HepG2 (cell line): ENCODE measurements around the gene MACROD2. TPM values are rescaled to one million over a fixed set of nuclear protein-coding genes. Genes with fewer than 3 reads are reported as not detected.
A peak's percentile ranks its signal among the peaks of the same experiment; 100 is the strongest.

ENCODE experiments used
- ATF2 ChIP-seq: sonication (generic); formaldehyde crosslinking; IDR thresholded peaks from 2 replicates; pipeline ENCODE4 v1.4.0; 2020; ENCODE audit warnings: missing genetic modification reagents
- GLI4 ChIP-seq: sonication (generic); formaldehyde crosslinking; IDR thresholded peaks from 2 replicates; pipeline ENCODE4 v1.5.1; 2020; ENCODE audit warnings: missing genetic modification reagents, mild to moderate bottlenecking, moderate library complexity, borderline replicate concordance
- MIER2 ChIP-seq: IDR thresholded peaks from 2 replicates; pipeline ENCODE4 v1.6.1; 2016; ENCODE audit warnings: missing biosample characterization, missing genetic modification reagents
- NCOA2 ChIP-seq: sonication (generic); formaldehyde crosslinking; IDR thresholded peaks from 2 replicates; pipeline ENCODE4 v1.8.0; 2022; ENCODE audit warnings: inconsistent platforms
- NFIC ChIP-seq: IDR thresholded peaks from 2 replicates; pipeline ENCODE4 v1.6.1; 2012; ENCODE audit warnings: mild to moderate bottlenecking, low read length, inconsistent platforms
- NFKBIZ ChIP-seq: IDR thresholded peaks from 2 replicates; pipeline ENCODE4 v1.6.1; 2018; ENCODE audit warnings: missing genetic modification reagents, missing compliant biosample characterization
- POGZ ChIP-seq: sonication (generic); formaldehyde crosslinking; IDR thresholded peaks from 2 replicates; pipeline ENCODE4 v1.4.0; 2020; ENCODE audit warnings: mild to moderate bottlenecking, missing genetic modification reagents
- RXRB ChIP-seq: IDR thresholded peaks from 2 replicates; pipeline ENCODE4 v1.6.1; 2016; ENCODE audit warnings: borderline replicate concordance, missing genetic modification reagents, missing compliant biosample characterization
- SAP130 ChIP-seq: IDR thresholded peaks from 2 replicates; pipeline ENCODE4 v1.6.1; 2016; ENCODE audit warnings: low read depth
- SIX4 ChIP-seq: sonication (generic); formaldehyde crosslinking; IDR thresholded peaks from 2 replicates; pipeline ENCODE4 v1.4.0; 2020; ENCODE audit warnings: missing genetic modification reagents
- SP4 ChIP-seq: sonication (generic); formaldehyde crosslinking; IDR thresholded peaks from 2 replicates; pipeline ENCODE4 v1.8.1; 2023; ENCODE audit warnings: mild to moderate bottlenecking, missing genetic modification reagents
- WIZ ChIP-seq: sonication (generic); formaldehyde crosslinking; IDR thresholded peaks from 2 replicates; pipeline ENCODE4 v1.5.1; 2020; ENCODE audit warnings: mild to moderate bottlenecking, missing genetic modification reagents
- ZBTB38 ChIP-seq: sonication (generic); formaldehyde crosslinking; IDR thresholded peaks from 2 replicates; pipeline ENCODE4 v1.5.1; 2020; ENCODE audit warnings: mild to moderate bottlenecking, missing genetic modification reagents
- ZBTB7A ChIP-seq: sonication (generic); formaldehyde crosslinking; IDR thresholded peaks from 2 replicates; pipeline ENCODE4 v1.8.0; 2022; ENCODE audit warnings: mild to moderate bottlenecking, missing genetic modification reagents
- ZFYVE20 ChIP-seq: sonication (generic); formaldehyde crosslinking; IDR thresholded peaks from 2 replicates; pipeline ENCODE4 v1.8.0; 2023; ENCODE audit warnings: low read depth, mild to moderate bottlenecking, moderate library complexity, missing genetic modification reagents, borderline replicate concordance
- ZNF326 ChIP-seq: sonication (generic); formaldehyde crosslinking; IDR thresholded peaks from 2 replicates; pipeline ENCODE4 v1.4.0; 2020; ENCODE audit warnings: missing genetic modification reagents, borderline replicate concordance
- ZNF614 ChIP-seq: IDR thresholded peaks from 2 replicates; pipeline ENCODE4 v1.6.1; 2018; ENCODE audit warnings: missing biosample characterization, missing genetic modification reagents, inconsistent platforms, borderline replicate concordance
- ZNF670 ChIP-seq: sonication (generic); formaldehyde crosslinking; IDR thresholded peaks from 2 replicates; pipeline ENCODE4 v1.8.0; 2022; ENCODE audit warnings: mild to moderate bottlenecking, missing genetic modification reagents, borderline replicate concordance
- ZNF703 ChIP-seq: sonication (generic); formaldehyde crosslinking; IDR thresholded peaks from 2 replicates; pipeline ENCODE4 v1.5.1; 2020; ENCODE audit warnings: missing genetic modification reagents, mild to moderate bottlenecking, moderate library complexity, borderline replicate concordance
- ZNF720 ChIP-seq: sonication (generic); formaldehyde crosslinking; IDR thresholded peaks from 2 replicates; pipeline ENCODE4 v1.4.0; 2020; ENCODE audit warnings: missing genetic modification reagents
- ZNF781 ChIP-seq: sonication (generic); formaldehyde crosslinking; IDR thresholded peaks from 2 replicates; pipeline ENCODE4 v1.5.1; 2020; ENCODE audit warnings: borderline replicate concordance, mild to moderate bottlenecking, missing genetic modification reagents; ENCODE audit errors: not compliant biosample characterization
- polyA plus RNA-seq, 8 experiments: library from polyadenylated mRNA; depleted of rRNA in 3 of 8; stranded (reverse) in 7 of 8; unstranded in 1 of 8; fragments of >200 nt; fragmentation: Illumina TruSeq in 4 of 8; extraction: Trizol in 4 of 8; gene quantifications; 2 replicates each; pipeline versions ENCODE4 v1.2.1 to v1.2.3, GENCODE V29; 2011 to 2016; ENCODE audit warnings: low read depth in 4 of 8, missing spikeins in 1 of 8, mixed read lengths in 1 of 8; ENCODE audit not compliant: insufficient read depth in 1 of 8
- total RNA-seq, 5 experiments: library from RNA; depleted of rRNA; stranded (reverse); fragments of >200 nt; fragmentation: Illumina TruSeq; extraction: Trizol; gene quantifications; 2 replicates each; pipeline ENCODE4 v1.2.3, GENCODE V29; 2016; ENCODE audit warnings: low read depth in 1 of 5
- TF ChIP-seq, protein P1 (sequence below): conservative IDR thresholded peaks from 2 replicates; pipeline ENCODE4 v1.6.1; 2018; ENCODE audit warnings: missing genetic modification reagents
- TF ChIP-seq, protein P2 (sequence below): sonication (generic); formaldehyde crosslinking; IDR thresholded peaks from 2 replicates; pipeline ENCODE4 v1.8.0; 2022; ENCODE audit warnings: missing genetic modification reagents, mild to moderate bottlenecking, moderate library complexity, borderline replicate concordance
- TF ChIP-seq, protein P3 (sequence below): sonication (generic); formaldehyde crosslinking; IDR thresholded peaks from 2 replicates; pipeline ENCODE4 v1.8.1; 2022; ENCODE audit warnings: mild to moderate bottlenecking, missing genetic modification reagents

Gene MACROD2
- total and polyA plus RNA-seq, 2 of the 13 experiments (the other 11 are each of a cell fraction or from before 2014, with no cell fraction given), result 0.13 to 0.51 TPM

- TF ChIP-seq ATF2 (CRISPR knock-in tag) (peak; percentile 96), ZFYVE20 (CRISPR knock-in tag) (0 out of 2 replicates have a peak, but pooled peaks have one; percentile 29), ZBTB7A (CRISPR knock-in tag) (no peak; the same call in 1 of the 2 replicates), SP4 (0 out of 2 replicates have a peak, but pooled peaks have one; percentile 8), ZNF670 (CRISPR knock-in tag) (0 out of 2 replicates have a peak, but pooled peaks have one; percentile 21), ZNF720 (CRISPR knock-in tag) (0 out of 2 replicates have a peak, but pooled peaks have one; percentile 60), ZBTB38 (CRISPR knock-in tag) (peak; percentile 71), MIER2 (peak; percentile 89; the same call in 1 of the 2 replicates), SIX4 (CRISPR knock-in tag) (peak; percentile 91), WIZ (CRISPR knock-in tag) (peak; percentile 66; the same call in 1 of the 2 replicates), POGZ (CRISPR knock-in tag) (peak; percentile 99), ZNF703 (CRISPR knock-in tag) (0 out of 2 replicates have a peak, but pooled peaks have one; percentile 44), NCOA2 (CRISPR knock-in tag) (peak; percentile 99), ZNF614 (CRISPR knock-in tag) (peak; percentile 99), ZNF781 (peak; percentile 66), RXRB (CRISPR knock-in tag) (peak; percentile 99), GLI4 (CRISPR knock-in tag) (no peak), NFIC (peak; percentile 96), NFKBIZ (CRISPR knock-in tag) (peak; percentile 91), SAP130 (CRISPR knock-in tag) (peak; percentile 90), ZNF326 (no peak)
- TF ChIP-seq, protein P1, sequence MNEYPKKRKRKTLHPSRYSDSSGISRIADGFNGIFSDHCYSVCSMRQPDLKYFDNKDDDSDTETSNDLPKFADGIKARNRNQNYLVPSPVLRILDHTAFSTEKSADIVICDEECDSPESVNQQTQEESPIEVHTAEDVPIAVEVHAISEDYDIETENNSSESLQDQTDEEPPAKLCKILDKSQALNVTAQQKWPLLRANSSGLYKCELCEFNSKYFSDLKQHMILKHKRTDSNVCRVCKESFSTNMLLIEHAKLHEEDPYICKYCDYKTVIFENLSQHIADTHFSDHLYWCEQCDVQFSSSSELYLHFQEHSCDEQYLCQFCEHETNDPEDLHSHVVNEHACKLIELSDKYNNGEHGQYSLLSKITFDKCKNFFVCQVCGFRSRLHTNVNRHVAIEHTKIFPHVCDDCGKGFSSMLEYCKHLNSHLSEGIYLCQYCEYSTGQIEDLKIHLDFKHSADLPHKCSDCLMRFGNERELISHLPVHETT (CRISPR knock-in tag), result peak; percentile 50
- TF ChIP-seq, protein P2, sequence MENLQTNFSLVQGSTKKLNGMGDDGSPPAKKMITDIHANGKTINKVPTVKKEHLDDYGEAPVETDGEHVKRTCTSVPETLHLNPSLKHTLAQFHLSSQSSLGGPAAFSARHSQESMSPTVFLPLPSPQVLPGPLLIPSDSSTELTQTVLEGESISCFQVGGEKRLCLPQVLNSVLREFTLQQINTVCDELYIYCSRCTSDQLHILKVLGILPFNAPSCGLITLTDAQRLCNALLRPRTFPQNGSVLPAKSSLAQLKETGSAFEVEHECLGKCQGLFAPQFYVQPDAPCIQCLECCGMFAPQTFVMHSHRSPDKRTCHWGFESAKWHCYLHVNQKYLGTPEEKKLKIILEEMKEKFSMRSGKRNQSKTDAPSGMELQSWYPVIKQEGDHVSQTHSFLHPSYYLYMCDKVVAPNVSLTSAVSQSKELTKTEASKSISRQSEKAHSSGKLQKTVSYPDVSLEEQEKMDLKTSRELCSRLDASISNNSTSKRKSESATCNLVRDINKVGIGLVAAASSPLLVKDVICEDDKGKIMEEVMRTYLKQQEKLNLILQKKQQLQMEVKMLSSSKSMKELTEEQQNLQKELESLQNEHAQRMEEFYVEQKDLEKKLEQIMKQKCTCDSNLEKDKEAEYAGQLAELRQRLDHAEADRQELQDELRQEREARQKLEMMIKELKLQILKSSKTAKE (CRISPR knock-in tag), result peak; percentile 98
- TF ChIP-seq, protein P3, sequence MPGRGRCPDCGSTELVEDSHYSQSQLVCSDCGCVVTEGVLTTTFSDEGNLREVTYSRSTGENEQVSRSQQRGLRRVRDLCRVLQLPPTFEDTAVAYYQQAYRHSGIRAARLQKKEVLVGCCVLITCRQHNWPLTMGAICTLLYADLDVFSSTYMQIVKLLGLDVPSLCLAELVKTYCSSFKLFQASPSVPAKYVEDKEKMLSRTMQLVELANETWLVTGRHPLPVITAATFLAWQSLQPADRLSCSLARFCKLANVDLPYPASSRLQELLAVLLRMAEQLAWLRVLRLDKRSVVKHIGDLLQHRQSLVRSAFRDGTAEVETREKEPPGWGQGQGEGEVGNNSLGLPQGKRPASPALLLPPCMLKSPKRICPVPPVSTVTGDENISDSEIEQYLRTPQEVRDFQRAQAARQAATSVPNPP (CRISPR knock-in tag), result peak; percentile 61; the same call in 1 of the 2 replicates
Measured at GRCh38 chr20:15060265-15061060, 1065.1 kb downstream of the MACROD2 start (continued).
